GM19452 (cell line): ENCODE measurements around the gene VAMP8.
"Not testable (repeated sequence)": the region's sequence is repeated elsewhere in the genome, so short reads cannot be mapped to it uniquely, and the experiment has no call there.

Source experiments
- ATAC-seq: cut with Tn5 transposase; IDR thresholded peaks from one replicate; pipeline ENCODE4 v1.9.1; 2021; ENCODE audit not compliant: unreplicated experiment

VAMP8 gene

GRCh38 chr2:85597241-85597640, 19.9 kb downstream of the VAMP8 start:
- ATAC-seq = no peak

GRCh38 chr2:85598594-85599340, 21.4 kb downstream of the VAMP8 start:
- ATAC-seq = no peak

- no peak for ATAC-seq
These were observed 22.3 kb downstream of the VAMP8 start for GRCh38 chr2:85599468-85600234.

- ATAC-seq = no peak
These were observed 22.8 kb downstream of the VAMP8 start for GRCh38 chr2:85600235-85600575.

- ATAC-seq = no peak
These were observed 23.8 kb downstream of the VAMP8 start for GRCh38 chr2:85600951-85601770.

DNA sequence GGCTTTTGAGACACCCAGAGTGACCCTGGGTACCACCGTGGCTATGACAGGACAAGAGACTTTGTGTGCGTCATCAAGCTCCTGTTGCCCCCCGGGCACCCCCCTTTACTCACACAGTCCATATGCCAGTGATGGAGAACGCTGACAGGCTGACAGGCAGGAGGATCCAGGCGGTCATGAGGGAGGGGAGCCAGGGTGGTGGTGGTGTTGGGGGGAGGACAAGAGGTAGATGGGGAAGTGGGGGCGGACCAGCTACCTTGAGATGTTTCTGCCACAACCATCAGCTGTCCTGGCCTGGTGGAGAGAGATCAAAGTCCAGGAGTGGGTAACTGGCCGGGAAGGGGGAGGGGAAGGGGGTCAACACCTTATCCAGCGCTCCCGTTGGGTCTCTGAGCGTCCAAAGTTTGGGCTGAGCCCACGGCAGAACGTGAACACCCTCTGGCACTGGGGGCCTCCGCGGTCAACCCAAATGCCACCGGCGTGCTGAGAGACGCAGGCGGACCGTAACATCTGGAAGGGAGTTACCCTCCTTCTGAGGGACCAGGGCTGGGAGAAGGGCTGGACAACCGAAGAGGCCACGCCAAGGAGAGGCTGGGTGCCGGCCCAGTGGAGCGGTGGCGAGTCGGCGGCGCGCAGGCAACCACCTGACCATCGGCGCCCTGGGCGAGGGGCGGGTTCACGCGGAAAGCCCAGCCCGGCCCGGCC, 24.5 kb downstream of the VAMP8 start:
- ATAC-seq = peak; percentile 41

- ATAC-seq = peak; percentile 95
These were observed 25.3 kb downstream of the VAMP8 start, which contains the start of gene TMEM150A for GRCh38 chr2:85602476-85603234. TSS of gene TMEM150A (minus strand) at chr2:85602698. CDS start at chr2:85601948, 750 bp downstream.

GRCh38 chr2:85604133-85604444, 26.7 kb downstream of the VAMP8 start:
- not testable (repeated sequence) for ATAC-seq

GRCh38 chr2:85604568-85605339, 27.4 kb downstream of the VAMP8 start:
- no peak for ATAC-seq

- no peak for ATAC-seq
These were observed 28.2 kb downstream of the VAMP8 start for GRCh38 chr2:85605406-85606115.

- no peak for ATAC-seq
These were observed 28.7 kb downstream of the VAMP8 start for GRCh38 chr2:85606116-85606455.

GRCh38 chr2:85607268-85608215, 30.2 kb downstream of the VAMP8 start:
- ATAC-seq = no peak

GRCh38 chr2:85611217-85611704, 33.9 kb downstream of the VAMP8 start:
- ATAC-seq = no peak

- ATAC-seq = peak; percentile 68
These were observed 34.6 kb downstream of the VAMP8 start, which contains the start of gene C2orf68 for GRCh38 chr2:85611705-85612587. TSS of gene C2orf68 (minus strand) at chr2:85612066. CDS start at chr2:85611984, 82 bp downstream.

DNA sequence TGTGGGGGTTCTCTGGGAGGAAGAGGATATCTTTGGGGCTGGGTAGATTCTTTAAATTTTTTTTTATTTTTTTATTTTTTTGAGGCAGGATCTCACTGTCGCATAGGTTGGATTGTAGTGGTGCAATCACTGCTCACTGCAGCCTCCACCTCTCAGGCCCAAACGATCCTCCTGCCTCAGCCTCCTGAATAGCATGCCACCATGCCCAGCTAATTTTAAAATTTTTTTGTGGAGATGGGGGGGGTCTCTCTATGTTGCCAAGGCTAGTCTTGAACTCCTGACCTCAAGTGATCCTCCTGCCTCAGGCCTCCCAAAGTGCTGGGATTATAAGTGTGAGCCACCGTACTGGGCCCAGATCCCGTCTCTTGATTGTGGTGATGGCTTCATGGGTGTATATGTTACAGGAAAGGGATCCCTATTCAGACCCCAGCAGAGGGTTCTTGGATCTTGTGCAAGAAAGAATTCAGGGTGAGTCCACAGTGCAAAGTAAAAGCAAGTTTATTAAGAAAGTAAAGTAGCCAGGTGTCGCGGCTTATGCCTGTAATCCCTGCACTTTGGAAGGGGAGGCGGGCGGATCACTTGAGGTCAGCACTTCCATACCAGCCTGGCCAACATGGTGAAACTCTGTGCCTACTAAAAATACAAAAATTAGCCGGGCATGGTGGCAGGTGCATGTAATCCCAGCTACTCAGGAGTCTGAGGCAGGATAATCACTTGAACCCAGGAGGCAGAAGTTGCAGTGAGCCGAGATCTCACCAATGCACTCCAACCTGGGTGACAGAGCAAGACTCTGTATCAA, 36.5 kb downstream of the VAMP8 start:
- ATAC-seq = no peak

- not testable (repeated sequence) for ATAC-seq
These were observed 37.4 kb downstream of the VAMP8 start for GRCh38 chr2:85614757-85615156.
